ENCODE results near the gene MPDZ. TPM values are rescaled to one million over a fixed set of nuclear protein-coding genes. Genes with fewer than 3 reads are reported as not detected.

The MPDZ gene
- total and polyA plus RNA-seq, 2 of the 13 experiments (the other 11 are each of a cell fraction or from before 2014, with no cell fraction given), result 12.4 to 14.7 TPM

GRCh38 chr9:13190040-13190439 lies 89.5 kb downstream of the MPDZ start:
- H3K36me3 ChIP-seq (replicated peaks in 1 of 2; ENCODE audit: control insufficient read depth in 1 of 2, insufficient read depth in 2 of 2, low read length in 2 of 2), result peaks cover 2 to 7% of the 10 kb centered on the region in 2 experiments; a peak in 1 of 5 replicates

GRCh38 chr9:13189362-13189761 lies 90.1 kb downstream of the MPDZ start:
- ChIA-PET POLR2A (no interaction called here), CTCF (ENCODE audit: low intra/inter-chr PET ratio, low total read pairs) (no interaction called here)
- Histone ChIP-seq H2AFZ (ENCODE audit: low read length) (no peak overlapping the region), H3K4me1 (ENCODE audit: insufficient read depth, low read length) (no peaks in the 10 kb centered on the region), H3K9me3 (ENCODE audit: low read length) (no peaks in the 10 kb centered on the region), H3K36me3 (replicated peaks in 1 of 2; ENCODE audit: control insufficient read depth in 1 of 2, insufficient read depth in 2 of 2, low read length in 2 of 2) (peaks cover 2 to 7% of the 10 kb centered on the region in 2 experiments; a peak in 1 of 5 replicates), H3K27ac (ENCODE audit: extremely low read length, insufficient read depth, low read length) (no peak overlapping the region), H3K79me2 (ENCODE audit: insufficient read depth, low read length) (no peaks in the 10 kb centered on the region), H4K20me1 (ENCODE audit: insufficient read depth, low read length) (no peaks in the 10 kb centered on the region), H3K9ac (ENCODE audit: insufficient read depth, low read depth, low read length) (no peak overlapping the region), H3K4me3 (replicated peaks in 1 of 3; ENCODE audit: insufficient read depth in 1 of 3, low read depth in 2 of 3, low read length in 3 of 3) (no peak overlapping the region), H3K4me2 (ENCODE audit: low read depth, low read length) (no peak overlapping the region), H3K27me3 (ENCODE audit: control insufficient read depth in 1 of 2, insufficient read depth in 2 of 2, low read length in 2 of 2) (no peaks in the 10 kb centered on the region)
- ATAC-seq, result no peak
- FAIRE-seq, result no peak
- DNase-seq (ENCODE audit: low spot score), result no peak
- intact Hi-C loops (cut with micrococcal nuclease; ENCODE audit: unreplicated experiment), result no loop called here
- BruUV-seq (replicated peaks), result no TSS peak
- TF ChIP-seq ZNF143 (CRISPR knock-in tag; IDR thresholded peaks at IDR 0.05), result no peak
- no peak for TF ChIP-seq ZNF772 (CRISPR knock-in tag; IDR thresholded peaks at IDR 0.05)
- TF ChIP-seq ZNF782 (CRISPR knock-in tag; IDR thresholded peaks at IDR 0.05; ENCODE audit: borderline replicate concordance), result no peak
- TF ChIP-seq KDM5B (CRISPR knock-in tag; IDR thresholded peaks at IDR 0.05; ENCODE audit: borderline replicate concordance), result no peak
- TF ChIP-seq ZNF225 (CRISPR knock-in tag; IDR thresholded peaks at IDR 0.05), result no peak
- TF ChIP-seq DR1 (CRISPR knock-in tag; IDR thresholded peaks at IDR 0.05), result no peak
- TF ChIP-seq RFX1 (IDR thresholded peaks at IDR 0.05), result no peak
- TF ChIP-seq HMGXB4 (CRISPR knock-in tag; IDR thresholded peaks at IDR 0.05; ENCODE audit: borderline replicate concordance in 1 of 2, low read depth in 1 of 2), result no peak
- no peak for TF ChIP-seq ZNF557 (CRISPR knock-in tag; IDR thresholded peaks at IDR 0.05)
- TF ChIP-seq, protein P1, sequence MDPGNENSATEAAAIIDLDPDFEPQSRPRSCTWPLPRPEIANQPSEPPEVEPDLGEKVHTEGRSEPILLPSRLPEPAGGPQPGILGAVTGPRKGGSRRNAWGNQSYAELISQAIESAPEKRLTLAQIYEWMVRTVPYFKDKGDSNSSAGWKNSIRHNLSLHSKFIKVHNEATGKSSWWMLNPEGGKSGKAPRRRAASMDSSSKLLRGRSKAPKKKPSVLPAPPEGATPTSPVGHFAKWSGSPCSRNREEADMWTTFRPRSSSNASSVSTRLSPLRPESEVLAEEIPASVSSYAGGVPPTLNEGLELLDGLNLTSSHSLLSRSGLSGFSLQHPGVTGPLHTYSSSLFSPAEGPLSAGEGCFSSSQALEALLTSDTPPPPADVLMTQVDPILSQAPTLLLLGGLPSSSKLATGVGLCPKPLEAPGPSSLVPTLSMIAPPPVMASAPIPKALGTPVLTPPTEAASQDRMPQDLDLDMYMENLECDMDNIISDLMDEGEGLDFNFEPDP (CRISPR knock-in tag; conservative IDR thresholded peaks at IDR 0.05), result no peak
- in situ Hi-C loops (cut with HindIII; ENCODE audit: extremely low pct_ligation_motif_present, low pct_unique_long_range_greater_than_20kb), result no loop called here

More at GRCh38 chr9:13190040-13190439, 89.5 kb downstream of the MPDZ start:
- POLR2A ChIA-PET, result no interaction called here
- BruUV-seq (replicated peaks), result no TSS peak
- H3K4me3 ChIP-seq (replicated peaks in 1 of 3; ENCODE audit: insufficient read depth in 1 of 3, low read depth in 2 of 3, low read length in 3 of 3), result no peak overlapping the region
- CTCF ChIA-PET (ENCODE audit: low intra/inter-chr PET ratio, low total read pairs), result no interaction called here
- H3K79me2 ChIP-seq (ENCODE audit: insufficient read depth, low read length), result no peaks in the 10 kb centered on the region
- 90% methylated on average over 4 of the region's 4 CpGs for WGBS (ENCODE audit: low lambda C conversion rate)
- DNase-seq (ENCODE audit: low spot score) (no peak), FAIRE-seq (no peak), ATAC-seq (no peak)
- no peak overlapping the region for H3K4me2 ChIP-seq (ENCODE audit: low read depth, low read length)
- H3K9ac ChIP-seq (ENCODE audit: insufficient read depth, low read depth, low read length), result no peak overlapping the region
- no peaks in the 10 kb centered on the region for H3K4me1 ChIP-seq (ENCODE audit: insufficient read depth, low read length)
- H3K27ac ChIP-seq (ENCODE audit: extremely low read length, insufficient read depth, low read length), result no peak overlapping the region
- H2AFZ ChIP-seq (ENCODE audit: low read length), result no peak overlapping the region
- TF ChIP-seq ZSCAN20 (CRISPR knock-in tag; IDR thresholded peaks at IDR 0.05; ENCODE audit: borderline replicate concordance) (no peak), ZNF263 (CRISPR knock-in tag; IDR thresholded peaks at IDR 0.05) (no peak), ZFP62 (CRISPR knock-in tag; IDR thresholded peaks at IDR 0.05) (no peak)
- H3K9me3 ChIP-seq (ENCODE audit: low read length), result no peaks in the 10 kb centered on the region
- intact Hi-C loops (cut with micrococcal nuclease; ENCODE audit: unreplicated experiment), result no loop called here
- H3K27me3 ChIP-seq (ENCODE audit: control insufficient read depth in 1 of 2, insufficient read depth in 2 of 2, low read length in 2 of 2), result no peaks in the 10 kb centered on the region
- in situ Hi-C loops (cut with HindIII; ENCODE audit: extremely low pct_ligation_motif_present, low pct_unique_long_range_greater_than_20kb), result no loop called here
- H4K20me1 ChIP-seq (ENCODE audit: insufficient read depth, low read length), result no peaks in the 10 kb centered on the region
